CD4-positive, CD25-positive, alpha-beta regulatory T cell (primary cell): ENCODE results near the gene TOMT. TPM values are rescaled to one million over a fixed set of nuclear protein-coding genes. Genes with fewer than 3 reads are reported as not detected.

Experiments used
- ATAC-seq, 2 donors: fragments of 150-1000 bp; cut with Tn5 transposase; one replicate each; pipeline ENCODE4 v1.10.0; 2021; ENCODE audit warnings: low read depth in 2 of 2, moderate number of reproducible peaks in 2 of 2, moderate library complexity in 1 of 2
- DNase-seq, 3 donors: peaks; one replicate each; pipeline versions ENCODE4 v3.0.0 to v3.0.0-alpha.2; 2012 to 2022; ENCODE audit warnings: mixed read lengths in 1 of 3
- H3K27ac ChIP-seq: one replicate; pipeline ENCODE4 v1.7.0; 2013; ENCODE audit warnings: mild to moderate bottlenecking, low read length; ENCODE audit not compliant: insufficient read depth, poor library complexity, severe bottlenecking
- H3K27me3 ChIP-seq: one replicate; pipeline ENCODE4 v1.7.0; 2013; ENCODE audit warnings: low read length; ENCODE audit not compliant: control insufficient read depth, insufficient read depth
- H3K36me3 ChIP-seq: one replicate; pipeline ENCODE4 v1.7.0; 2013; ENCODE audit warnings: mild to moderate bottlenecking, low read length, moderate library complexity; ENCODE audit not compliant: control insufficient read depth, insufficient read depth
- H3K4me1 ChIP-seq: 2 replicates; pipeline ENCODE4 v1.7.0; 2013; ENCODE audit warnings: mild to moderate bottlenecking, low read length; ENCODE audit not compliant: insufficient read depth, control insufficient read depth, poor library complexity, severe bottlenecking
- H3K4me3 ChIP-seq: one replicate; pipeline ENCODE4 v1.7.0; 2013; ENCODE audit warnings: low read depth, mild to moderate bottlenecking, low read length, moderate library complexity
- H3K9me3 ChIP-seq, 2 experiments: 1 replicate in 1 of 2; 2 replicates in 1 of 2; pipeline ENCODE4 v1.7.0; 2013; ENCODE audit warnings: low read length in 2 of 2, mild to moderate bottlenecking in 1 of 2, moderate library complexity in 1 of 2; ENCODE audit not compliant: control insufficient read depth in 2 of 2
- H3K27ac Mint-ChIP-seq, 3 donors: one replicate each; pipeline ENCODE4 v1.8.0; 2020 to 2022; ENCODE audit warnings: mild to moderate bottlenecking in 3 of 3, mixed read lengths in 3 of 3, moderate library complexity in 2 of 3
- H3K27me3 Mint-ChIP-seq: one replicate; pipeline ENCODE4 v1.8.0; 2022; ENCODE audit warnings: mild to moderate bottlenecking, mixed read lengths
- H3K36me3 Mint-ChIP-seq: one replicate; pipeline ENCODE4 v1.8.0; 2020; ENCODE audit warnings: mixed read lengths
- H3K4me1 Mint-ChIP-seq, 4 donors: one replicate each; pipeline ENCODE4 v1.8.0; 2020 to 2022; ENCODE audit warnings: mixed read lengths in 4 of 4, mild to moderate bottlenecking in 1 of 4
- H3K4me3 Mint-ChIP-seq, 4 donors: one replicate each; pipeline ENCODE4 v1.8.0; 2020 to 2022; ENCODE audit warnings: mild to moderate bottlenecking in 4 of 4, mixed read lengths in 4 of 4, moderate library complexity in 3 of 4
- H3K9me3 Mint-ChIP-seq, 7 donors: one replicate each; pipeline ENCODE4 v1.8.0; 2020 to 2022; ENCODE audit warnings: mixed read lengths in 7 of 7, mild to moderate bottlenecking in 3 of 7, moderate library complexity in 2 of 7
- polyA plus RNA-seq, 4 donors: library from polyadenylated mRNA; unstranded; fragments of 300-500 nt; fragmentation: Illumina TruSeq; gene quantifications; one replicate each; pipeline ENCODE4 v1.2.3, GENCODE V29; 2021
- total RNA-seq: library from RNA; stranded (reverse); gene quantifications from one replicate; pipeline ENCODE4 v1.2.3, GENCODE V29; 2022

The TOMT gene
- total and polyA plus RNA-seq, 5 donors from 2014 or later, result not detected

DNA sequence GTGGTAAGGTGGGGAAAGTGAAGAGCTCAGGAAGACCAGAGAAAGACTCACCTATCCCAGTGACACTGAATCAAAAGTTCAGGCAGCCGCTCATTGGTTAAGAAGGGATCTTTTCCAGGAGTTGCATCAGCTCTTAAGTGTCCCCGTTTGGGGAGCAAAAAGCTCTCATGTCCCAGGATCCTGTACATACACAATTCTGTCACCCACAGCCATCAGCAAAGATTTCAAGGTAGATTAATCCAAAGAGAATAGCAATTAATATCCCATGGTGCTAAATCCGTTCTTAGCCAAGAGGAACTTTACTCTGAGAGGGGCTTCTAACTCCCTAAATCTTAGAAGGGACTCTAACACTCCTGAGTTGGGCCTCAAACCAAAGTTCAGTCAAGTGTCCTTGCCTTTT lies 49.1 kb downstream of the TOMT start:
- Mint-ChIP-seq H3K4me1 (no peaks in the 10 kb centered on the region), H3K9me3 (peaks cover 0 to 2% (median 0%) of the 10 kb centered on the region in 7 donors), H3K27me3 (peaks cover 47% of the 10 kb centered on the region), H3K27ac (no peak overlapping the region), H3K36me3 (no peaks in the 10 kb centered on the region), H3K4me3 (no peak overlapping the region)
- DNase-seq, result no peak
- Histone ChIP-seq H3K36me3 (no peaks in the 10 kb centered on the region), H3K9me3 (no peaks in the 10 kb centered on the region), H3K27me3 (no peaks in the 10 kb centered on the region), H3K4me3 (no peak overlapping the region), H3K27ac (no peak overlapping the region), H3K4me1 (no peaks in the 10 kb centered on the region)
- no peak for ATAC-seq

DNA sequence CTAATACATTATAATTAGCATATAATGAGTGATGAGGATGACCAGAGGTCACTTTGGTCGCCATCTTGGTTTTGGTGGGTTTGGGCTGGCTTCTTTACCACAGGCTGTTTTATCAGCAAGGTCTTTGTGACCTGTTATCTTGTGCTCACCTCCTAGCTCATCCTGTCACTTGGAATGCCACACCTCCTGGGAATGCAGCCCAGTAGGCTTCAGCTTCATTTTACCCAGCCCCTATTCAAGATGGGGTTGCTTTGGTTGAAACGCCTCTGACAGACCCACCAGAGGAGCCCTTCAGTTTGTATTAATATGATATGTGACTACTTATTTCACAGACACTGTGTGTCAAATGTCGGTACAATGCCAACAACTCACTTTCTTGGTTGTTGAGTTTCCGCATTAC lies 50.0 kb downstream of the TOMT start:
- Mint-ChIP-seq H3K4me3 (no peak overlapping the region), H3K36me3 (no peaks in the 10 kb centered on the region), H3K4me1 (no peaks in the 10 kb centered on the region), H3K9me3 (peaks cover 0 to 2% (median 0%) of the 10 kb centered on the region in 7 donors), H3K27ac (no peak overlapping the region), H3K27me3 (peaks cover 55% of the 10 kb centered on the region)
- ATAC-seq, result no peak
- no peaks in the 10 kb centered on the region for H3K9me3 ChIP-seq
- H3K4me3 ChIP-seq, result no peak overlapping the region
- H3K4me1 ChIP-seq, result no peaks in the 10 kb centered on the region
- H3K27me3 ChIP-seq, result no peaks in the 10 kb centered on the region
- H3K27ac ChIP-seq, result no peak overlapping the region
- DNase-seq, result no peak
- H3K36me3 ChIP-seq, result no peaks in the 10 kb centered on the region

DNA sequence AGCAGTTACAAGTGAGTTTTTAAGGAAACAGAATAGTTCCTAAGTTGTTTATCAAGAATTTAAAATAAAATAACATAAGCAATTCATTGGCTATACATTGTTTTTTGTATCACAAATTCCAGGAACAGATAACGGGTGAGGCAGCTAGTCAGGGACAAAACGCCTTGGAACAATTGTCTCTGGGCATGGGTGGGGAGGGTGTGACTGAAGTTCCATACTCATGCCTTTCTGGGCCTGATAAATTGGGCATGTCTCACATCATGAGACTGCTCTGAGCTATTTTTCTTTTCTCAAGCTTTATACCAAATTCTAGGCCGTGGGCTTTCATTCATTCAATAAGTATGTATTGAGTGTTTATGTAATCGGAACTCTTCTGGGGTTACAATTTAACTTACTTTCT lies 51.4 kb downstream of the TOMT start:
- no peak overlapping the region for H3K27ac ChIP-seq
- H3K4me1 ChIP-seq, result no peaks in the 10 kb centered on the region
- H3K9me3 ChIP-seq, result no peaks in the 10 kb centered on the region
- no peak for DNase-seq
- Mint-ChIP-seq H3K9me3 (peaks cover 0 to 2% (median 0%) of the 10 kb centered on the region in 7 donors), H3K27ac (no peak overlapping the region), H3K27me3 (peaks cover 55% of the 10 kb centered on the region), H3K4me1 (no peaks in the 10 kb centered on the region), H3K4me3 (no peak overlapping the region), H3K36me3 (no peaks in the 10 kb centered on the region)
- H3K36me3 ChIP-seq, result no peaks in the 10 kb centered on the region
- no peak overlapping the region for H3K4me3 ChIP-seq
- H3K27me3 ChIP-seq, result peaks cover 5% of the 10 kb centered on the region
- no peak for ATAC-seq

Other genes with a start within 250 kb of the TOMT start
- gene DEFB131B, start 227.5 kb upstream of the TOMT start, total RNA-seq, result not detected
- gene DEFB131B, start 227.5 kb upstream of the TOMT start, polyA plus RNA-seq, result not detected
- 21.7 TPM for gene XNDC1N, start 177.3 kb upstream of the TOMT start, total RNA-seq
- gene XNDC1N, start 177.3 kb upstream of the TOMT start, polyA plus RNA-seq, result 1 to 10 TPM; 4.7 to 9.6 (median 6.3) TPM
- 23.6 TPM for gene RNF121, start 176.9 kb upstream of the TOMT start, total RNA-seq
- gene RNF121, start 176.9 kb upstream of the TOMT start, polyA plus RNA-seq, result 10 to 100 TPM in 2 of 4 donors, 1 to 10 TPM in 2; 8.8 to 13.1 (median 10.2) TPM
- gene IL18BP, start 107.0 kb upstream of the TOMT start, total RNA-seq, result 22.8 TPM
- gene IL18BP, start 107.0 kb upstream of the TOMT start, polyA plus RNA-seq, result 10 to 100 TPM; 10.4 to 19.1 (median 12.5) TPM
- gene NUMA1, start 25.4 kb upstream of the TOMT start, total RNA-seq, result 272 TPM
- gene NUMA1, start 25.4 kb upstream of the TOMT start, polyA plus RNA-seq, result 10 to 100 TPM; 14.0 to 27.2 (median 20.5) TPM
- 1.5 TPM for gene LRRC51, start 25.1 kb upstream of the TOMT start, total RNA-seq
- gene LRRC51, start 25.1 kb upstream of the TOMT start, polyA plus RNA-seq, result 1 to 10 TPM; 2.8 to 9.4 (median 6.3) TPM
- gene LAMTOR1, start 2.6 kb upstream of the TOMT start, total RNA-seq, result 48.5 TPM
- gene LAMTOR1, start 2.6 kb upstream of the TOMT start, polyA plus RNA-seq, result 100 to 1,000 TPM in 3 of 4 donors, 10 to 100 TPM in 1; 69.2 to 116 (median 102) TPM
- gene ANAPC15, start 6.8 kb downstream of the TOMT start, total RNA-seq, result 46.3 TPM
- 100 to 1,000 TPM in 2 of 4 donors, 10 to 100 TPM in 2; 86.1 to 103 (median 98.4) TPM for gene ANAPC15, start 6.8 kb downstream of the TOMT start, polyA plus RNA-seq
- gene FOLR3, start 29.8 kb downstream of the TOMT start, total RNA-seq, result not detected
- under 1 TPM in 1 of 4 donors, not detected in 3; 0.32 TPM for gene FOLR3, start 29.8 kb downstream of the TOMT start, polyA plus RNA-seq
- not detected for gene FOLR1, start 86.2 kb downstream of the TOMT start, total RNA-seq
- gene FOLR1, start 86.2 kb downstream of the TOMT start, polyA plus RNA-seq, result not detected
- not detected for gene FOLR2, start 110.9 kb downstream of the TOMT start, total RNA-seq
- gene FOLR2, start 110.9 kb downstream of the TOMT start, polyA plus RNA-seq, result under 1 TPM in 1 of 4 donors, not detected in 3; 0.26 TPM
- 101 TPM for gene INPPL1, start 118.8 kb downstream of the TOMT start, total RNA-seq
- 1 to 10 TPM; 3.6 to 4.5 (median 4.2) TPM for gene INPPL1, start 118.8 kb downstream of the TOMT start, polyA plus RNA-seq
- gene PHOX2A, start 138.3 kb downstream of the TOMT start, total RNA-seq, result not detected
- gene PHOX2A, start 138.3 kb downstream of the TOMT start, polyA plus RNA-seq, result not detected